ENCODE results near the gene DOCK1.

DOCK1 gene

GRCh38 chr10:126946746-126947145, 41.5 kb downstream of the DOCK1 start:
- Histone ChIP-seq H2BK15ac (ENCODE audit: low read length) (no peak overlapping the region), H2AK5ac (ENCODE audit: low read depth, low read length) (no peak overlapping the region), H3K9me3 (replicated peaks in 1 of 2; ENCODE audit: control insufficient read depth in 2 of 2, insufficient read depth in 1 of 2, low read depth in 1 of 2, low read length in 2 of 2) (peaks cover 14 to 25% of the 10 kb centered on the region in 2 donors), H3K9ac (ENCODE audit: low read depth, low read length, poor library complexity) (no peak overlapping the region), H3K4me2 (ENCODE audit: insufficient read depth, low read length, poor library complexity, severe bottlenecking) (no peak overlapping the region), H3K23ac (ENCODE audit: low read depth, low read length, poor library complexity) (no peak overlapping the region), H2AFZ (ENCODE audit: low read length) (no peak overlapping the region), H3K79me1 (ENCODE audit: low read depth, low read length) (peaks cover 9% of the 10 kb centered on the region), H3K14ac (ENCODE audit: low read length) (no peak overlapping the region), H3K4me1 (ENCODE audit: control insufficient read depth in 2 of 2, insufficient read depth in 1 of 2, low read depth in 1 of 2, low read length in 2 of 2) (no peaks in the 10 kb centered on the region), H4K8ac (ENCODE audit: low read depth, low read length) (no peak overlapping the region), H3K4ac (ENCODE audit: low read length) (no peak overlapping the region), H4K91ac (ENCODE audit: low read depth, low read length, poor library complexity) (no peak overlapping the region), H3K36me3 (replicated peaks in 1 of 2; ENCODE audit: control insufficient read depth in 2 of 2, insufficient read depth in 2 of 2, low read length in 2 of 2) (peaks cover 3 to 4% of the 10 kb centered on the region in 2 donors), H3K27ac (replicated peaks; ENCODE audit: low read length) (no peak overlapping the region), H2BK120ac (ENCODE audit: low read depth, low read length) (no peak overlapping the region), H2BK5ac (ENCODE audit: low read length) (no peak overlapping the region), H3K27me3 (ENCODE audit: control insufficient read depth in 3 of 3, insufficient read depth in 3 of 3, low read depth in 1 of 3, low read length in 3 of 3) (no peaks in the 10 kb centered on the region), H3K18ac (ENCODE audit: low read length) (no peak overlapping the region), H3K4me3 (ENCODE audit: low read length in 2 of 2) (peak overlapping the region in 1 of 2 donors; percentile 53), H2BK12ac (ENCODE audit: low read length) (no peak overlapping the region)
- no peak for DNase-seq (ENCODE audit: low spot score)
- no CpG with 5 or more reads among the region's 6 CpGs for WGBS, 2 donors (ENCODE audit: extremely low coverage in 2 of 2, insufficient read length in 2 of 2, insufficient replicate concordance in 1 of 2)

- Histone ChIP-seq H3K4me2 (ENCODE audit: insufficient read depth, low read length, poor library complexity, severe bottlenecking) (no peak overlapping the region), H2BK15ac (ENCODE audit: low read length) (no peak overlapping the region), H2BK5ac (ENCODE audit: low read length) (peak overlapping the region; percentile 69), H3K9ac (ENCODE audit: low read depth, low read length, poor library complexity) (no peak overlapping the region), H3K27me3 (ENCODE audit: control insufficient read depth in 3 of 3, insufficient read depth in 3 of 3, low read depth in 1 of 3, low read length in 3 of 3) (no peaks in the 10 kb centered on the region), H3K27ac (replicated peaks; ENCODE audit: low read length) (no peak overlapping the region), H2BK12ac (ENCODE audit: low read length) (no peak overlapping the region), H3K14ac (ENCODE audit: low read length) (no peak overlapping the region), H3K36me3 (replicated peaks in 1 of 2; ENCODE audit: control insufficient read depth in 2 of 2, insufficient read depth in 2 of 2, low read length in 2 of 2) (peaks cover 4 to 7% of the 10 kb centered on the region in 2 donors), H2AK5ac (ENCODE audit: low read depth, low read length) (no peak overlapping the region), H3K79me1 (ENCODE audit: low read depth, low read length) (peaks cover 11% of the 10 kb centered on the region), H2BK120ac (ENCODE audit: low read depth, low read length) (no peak overlapping the region), H3K4me1 (ENCODE audit: control insufficient read depth in 2 of 2, insufficient read depth in 1 of 2, low read depth in 1 of 2, low read length in 2 of 2) (no peaks in the 10 kb centered on the region), H3K4me3 (ENCODE audit: low read length in 2 of 2) (no peak overlapping the region), H3K18ac (ENCODE audit: low read length) (no peak overlapping the region), H3K9me3 (replicated peaks in 1 of 2; ENCODE audit: control insufficient read depth in 2 of 2, insufficient read depth in 1 of 2, low read depth in 1 of 2, low read length in 2 of 2) (peaks cover 19 to 32% of the 10 kb centered on the region in 2 donors), H2AFZ (ENCODE audit: low read length) (no peak overlapping the region), H3K4ac (ENCODE audit: low read length) (no peak overlapping the region), H4K91ac (ENCODE audit: low read depth, low read length, poor library complexity) (no peak overlapping the region), H4K8ac (ENCODE audit: low read depth, low read length) (no peak overlapping the region), H3K23ac (ENCODE audit: low read depth, low read length, poor library complexity) (no peak overlapping the region)
- DNase-seq (ENCODE audit: low spot score), result no peak
- no CpG with 5 or more reads among the region's 13 CpGs for WGBS, 2 donors (ENCODE audit: extremely low coverage in 2 of 2, insufficient read length in 2 of 2, insufficient replicate concordance in 1 of 2)
These were observed 43.3 kb downstream of the DOCK1 start for GRCh38 chr10:126948355-126949160.

- no peak for DNase-seq (ENCODE audit: low spot score)
- Histone ChIP-seq H3K23ac (ENCODE audit: low read depth, low read length, poor library complexity) (no peak overlapping the region), H4K8ac (ENCODE audit: low read depth, low read length) (no peak overlapping the region), H4K91ac (ENCODE audit: low read depth, low read length, poor library complexity) (no peak overlapping the region), H3K4me2 (ENCODE audit: insufficient read depth, low read length, poor library complexity, severe bottlenecking) (no peak overlapping the region), H3K4ac (ENCODE audit: low read length) (no peak overlapping the region), H2BK120ac (ENCODE audit: low read depth, low read length) (no peak overlapping the region), H3K9me3 (replicated peaks in 1 of 2; ENCODE audit: control insufficient read depth in 2 of 2, insufficient read depth in 1 of 2, low read depth in 1 of 2, low read length in 2 of 2) (peaks cover 19 to 32% of the 10 kb centered on the region in 2 donors), H2BK12ac (ENCODE audit: low read length) (no peak overlapping the region), H3K27ac (replicated peaks; ENCODE audit: low read length) (no peak overlapping the region), H3K79me1 (ENCODE audit: low read depth, low read length) (peaks cover 11% of the 10 kb centered on the region), H3K4me3 (ENCODE audit: low read length in 2 of 2) (no peak overlapping the region), H3K14ac (ENCODE audit: low read length) (no peak overlapping the region), H2BK5ac (ENCODE audit: low read length) (no peak overlapping the region), H3K27me3 (ENCODE audit: control insufficient read depth in 3 of 3, insufficient read depth in 3 of 3, low read depth in 1 of 3, low read length in 3 of 3) (no peaks in the 10 kb centered on the region), H3K36me3 (replicated peaks in 1 of 2; ENCODE audit: control insufficient read depth in 2 of 2, insufficient read depth in 2 of 2, low read length in 2 of 2) (peaks cover 4 to 7% of the 10 kb centered on the region in 2 donors), H3K18ac (ENCODE audit: low read length) (no peak overlapping the region), H2AFZ (ENCODE audit: low read length) (no peak overlapping the region), H3K4me1 (ENCODE audit: control insufficient read depth in 2 of 2, insufficient read depth in 1 of 2, low read depth in 1 of 2, low read length in 2 of 2) (no peaks in the 10 kb centered on the region), H2BK15ac (ENCODE audit: low read length) (no peak overlapping the region), H2AK5ac (ENCODE audit: low read depth, low read length) (no peak overlapping the region), H3K9ac (ENCODE audit: low read depth, low read length, poor library complexity) (no peak overlapping the region)
- no CpG with 5 or more reads among the region's 4 CpGs for WGBS, 2 donors (ENCODE audit: extremely low coverage in 2 of 2, insufficient read length in 2 of 2, insufficient replicate concordance in 1 of 2)
These were observed 43.9 kb downstream of the DOCK1 start for GRCh38 chr10:126949161-126949503.

- H3K36me3 ChIP-seq (replicated peaks in 1 of 2; ENCODE audit: control insufficient read depth in 2 of 2, insufficient read depth in 2 of 2, low read length in 2 of 2), result peaks cover 3 to 7% of the 10 kb centered on the region in 2 donors
- H2BK15ac ChIP-seq (ENCODE audit: low read length), result no peak overlapping the region
- H2BK5ac ChIP-seq (ENCODE audit: low read length), result no peak overlapping the region
- H3K4me2 ChIP-seq (ENCODE audit: insufficient read depth, low read length, poor library complexity, severe bottlenecking), result no peak overlapping the region
- DNase-seq (ENCODE audit: low spot score), result no peak
- no peak overlapping the region for H4K8ac ChIP-seq (ENCODE audit: low read depth, low read length)
- H2AK5ac ChIP-seq (ENCODE audit: low read depth, low read length), result no peak overlapping the region
- no peak overlapping the region for H2AFZ ChIP-seq (ENCODE audit: low read length)
- no peak overlapping the region for H3K23ac ChIP-seq (ENCODE audit: low read depth, low read length, poor library complexity)
- WGBS, 2 donors (ENCODE audit: extremely low coverage in 2 of 2, insufficient read length in 2 of 2, insufficient replicate concordance in 1 of 2), result 100% methylated on average over 1 of the region's 8 CpGs; no CpG with 5 or more reads in 1 of the 2 donors
- H3K79me1 ChIP-seq (ENCODE audit: low read depth, low read length), result peaks cover 11% of the 10 kb centered on the region
- H3K4ac ChIP-seq (ENCODE audit: low read length), result no peak overlapping the region
- no peak overlapping the region for H3K4me3 ChIP-seq (ENCODE audit: low read length in 2 of 2)
- no peak overlapping the region for H3K27ac ChIP-seq (replicated peaks; ENCODE audit: low read length)
- H2BK120ac ChIP-seq (ENCODE audit: low read depth, low read length), result no peak overlapping the region
- H4K91ac ChIP-seq (ENCODE audit: low read depth, low read length, poor library complexity), result no peak overlapping the region
- no peaks in the 10 kb centered on the region for H3K27me3 ChIP-seq (ENCODE audit: control insufficient read depth in 3 of 3, insufficient read depth in 3 of 3, low read depth in 1 of 3, low read length in 3 of 3)
- no peak overlapping the region for H3K14ac ChIP-seq (ENCODE audit: low read length)
- H3K9ac ChIP-seq (ENCODE audit: low read depth, low read length, poor library complexity), result no peak overlapping the region
- H3K9me3 ChIP-seq (replicated peaks in 1 of 2; ENCODE audit: control insufficient read depth in 2 of 2, insufficient read depth in 1 of 2, low read depth in 1 of 2, low read length in 2 of 2), result peaks cover 19 to 32% of the 10 kb centered on the region in 2 donors
- H3K4me1 ChIP-seq (ENCODE audit: control insufficient read depth in 2 of 2, insufficient read depth in 1 of 2, low read depth in 1 of 2, low read length in 2 of 2), result no peaks in the 10 kb centered on the region
- H2BK12ac ChIP-seq (ENCODE audit: low read length), result no peak overlapping the region
- no peak overlapping the region for H3K18ac ChIP-seq (ENCODE audit: low read length)
These were observed 45.3 kb downstream of the DOCK1 start for GRCh38 chr10:126950401-126951105.

All from neuronal stem cell (in vitro differentiated cells).